GM12891 (cell line): ENCODE results near the gene SHISA6.

Experiments used
- PAX5 ChIP-seq: IDR thresholded peaks from 2 replicates; pipeline ENCODE4 v1.6.1; 2011; ENCODE audit warnings: low read length, moderate library complexity, mild to moderate bottlenecking; ENCODE audit not compliant: insufficient read depth, severe bottlenecking
- POLR2A ChIP-seq: IDR thresholded peaks from 2 replicates; pipeline ENCODE4 v1.6.1; 2011; ENCODE audit warnings: low read depth, low read length, control low read depth
- POLR2AphosphoS5 ChIP-seq: IDR thresholded peaks from 2 replicates; pipeline ENCODE4 v1.6.1; 2011; ENCODE audit warnings: low read depth, low read length, control low read depth
- POU2F2 ChIP-seq: IDR thresholded peaks from 2 replicates; pipeline ENCODE4 v1.6.1; 2011; ENCODE audit warnings: low read depth, mild to moderate bottlenecking, control low read depth, low read length, moderate library complexity
- SPI1 ChIP-seq: IDR thresholded peaks from 2 replicates; pipeline ENCODE4 v1.6.1; 2011; ENCODE audit warnings: low read depth, low read length, control low read depth
- TAF1 ChIP-seq: IDR thresholded peaks from 2 replicates; pipeline ENCODE4 v1.6.1; 2011; ENCODE audit warnings: low read depth, low read length, control low read depth

GRCh38 chr17:11304568-11304967 is 63.6 kb downstream of the SHISA6 start:
- TF ChIP-seq POU2F2: no peak
- no peak for TF ChIP-seq POLR2AphosphoS5
- TF ChIP-seq TAF1: no peak
- no peak for TF ChIP-seq POLR2A
- no peak for TF ChIP-seq SPI1
- TF ChIP-seq PAX5: no peak
